Activated CD8-positive, alpha-beta T cell treated with anti-CD3 and anti-CD28 coated beads, Interleukin-2, amount 10 ng/mL, durations not matched to agents 7 days and 5 days (primary cell): ENCODE data around the gene TSPAN4. TPM values are rescaled to one million over a fixed set of nuclear protein-coding genes. Genes with fewer than 3 reads are reported as not detected.

ENCODE experiments used
- ATAC-seq: fragments of 150-1000 bp; cut with Tn5 transposase; one replicate; pipeline ENCODE4 v1.10.0; 2021; ENCODE audit warnings: moderate library complexity
- CTCF ChIA-PET: fragments of 350-600 bp; sonication (Branson Sonifier 250); formaldehyde crosslinking; loops from one replicate; lab custom pipeline; 2021; ENCODE audit warnings: antibody characterized with exemption; lab: Charles Lee
- POLR2A ChIA-PET: fragments of 350-600 bp; sonication (Branson Sonifier 250); formaldehyde crosslinking; loops from one replicate; lab custom pipeline; 2021; ENCODE audit warnings: antibody characterized with exemption; lab: Charles Lee
- DNase-seq: peaks from one replicate; pipeline ENCODE4 v3.0.0-alpha.2; 2020
- H3K27ac Mint-ChIP-seq: one replicate; pipeline ENCODE4 v1.8.0; 2021; ENCODE audit warnings: mild to moderate bottlenecking, mixed read lengths
- H3K27me3 Mint-ChIP-seq: one replicate; pipeline ENCODE4 v1.8.0; 2021; ENCODE audit warnings: low read depth, mixed read lengths
- H3K36me3 Mint-ChIP-seq: one replicate; pipeline ENCODE4 v1.8.0; 2021; ENCODE audit warnings: low read depth, mixed read lengths
- H3K4me1 Mint-ChIP-seq: one replicate; pipeline ENCODE4 v1.8.0; 2021; ENCODE audit warnings: low read depth, mixed read lengths
- H3K4me3 Mint-ChIP-seq: one replicate; pipeline ENCODE4 v1.8.0; 2021; ENCODE audit warnings: mild to moderate bottlenecking, mixed read lengths
- H3K9me3 Mint-ChIP-seq: one replicate; pipeline ENCODE4 v1.8.0; 2022; ENCODE audit warnings: mixed read lengths; ENCODE audit not compliant: insufficient read depth
- total RNA-seq, 2 experiments: library from RNA; stranded (reverse); gene quantifications; one replicate each; pipeline ENCODE4 v1.2.3, GENCODE V29; 2021

The TSPAN4 gene
- total RNA-seq, 2 experiments from 2014 or later, result 20.0 to 21.7 TPM

GRCh38 chr11:888310-889212 is 45.9 kb downstream of the TSPAN4 start:
- peaks cover 3% of the 10 kb centered on the region for H3K4me1 Mint-ChIP-seq
- ChIA-PET POLR2A (no interaction called here), CTCF (no interaction called here)
- no peak for ATAC-seq
- peaks cover 6% of the 10 kb centered on the region for H3K36me3 Mint-ChIP-seq
- no peak overlapping the region for H3K4me3 Mint-ChIP-seq
- H3K9me3 Mint-ChIP-seq, result no peaks in the 10 kb centered on the region
- no peak for DNase-seq
- H3K27ac Mint-ChIP-seq, result no peak overlapping the region
- no peaks in the 10 kb centered on the region for H3K27me3 Mint-ChIP-seq

- Mint-ChIP-seq H3K9me3 (no peaks in the 10 kb centered on the region), H3K27ac (no peak overlapping the region), H3K4me3 (no peak overlapping the region), H3K36me3 (peaks cover 6% of the 10 kb centered on the region), H3K27me3 (no peaks in the 10 kb centered on the region), H3K4me1 (peaks cover 3% of the 10 kb centered on the region)
- ChIA-PET POLR2A (no interaction called here), CTCF (no interaction called here)
- ATAC-seq (no peak), DNase-seq (no peak)
These were observed 46.6 kb downstream of the TSPAN4 start for GRCh38 chr11:889257-889656.

GRCh38 chr11:889687-890475 is 47.2 kb downstream of the TSPAN4 start:
- ATAC-seq (no peak), DNase-seq (no peak)
- H3K27me3 Mint-ChIP-seq, result no peaks in the 10 kb centered on the region
- POLR2A ChIA-PET, result no interaction called here
- CTCF ChIA-PET, result no interaction called here
- H3K36me3 Mint-ChIP-seq, result peaks cover 6% of the 10 kb centered on the region
- H3K4me1 Mint-ChIP-seq, result peaks cover 3% of the 10 kb centered on the region
- no peak overlapping the region for H3K4me3 Mint-ChIP-seq
- no peaks in the 10 kb centered on the region for H3K9me3 Mint-ChIP-seq
- H3K27ac Mint-ChIP-seq, result peak overlapping the region; percentile 43

- ChIA-PET CTCF (no interaction called here), POLR2A (no interaction called here)
- no peak overlapping the region for H3K27ac Mint-ChIP-seq
- H3K9me3 Mint-ChIP-seq, result no peaks in the 10 kb centered on the region
- H3K4me1 Mint-ChIP-seq, result peaks cover 3% of the 10 kb centered on the region
- no peaks in the 10 kb centered on the region for H3K27me3 Mint-ChIP-seq
- peaks cover 6% of the 10 kb centered on the region for H3K36me3 Mint-ChIP-seq
- no peak for ATAC-seq
- no peak overlapping the region for H3K4me3 Mint-ChIP-seq
- no peak for DNase-seq
These were observed 48.3 kb downstream of the TSPAN4 start for GRCh38 chr11:890794-891540.

GRCh38 chr11:893008-893654 is 50.5 kb downstream of the TSPAN4 start:
- no peaks in the 10 kb centered on the region for H3K9me3 Mint-ChIP-seq

GRCh38 chr11:894575-895201 is 52.0 kb downstream of the TSPAN4 start:
- no peaks in the 10 kb centered on the region for H3K9me3 Mint-ChIP-seq
- H3K4me3 Mint-ChIP-seq, result no peak overlapping the region
- ATAC-seq, result no peak
- H3K36me3 Mint-ChIP-seq, result peaks cover 3% of the 10 kb centered on the region
- ChIA-PET POLR2A (interaction anchor here (1.1 kb wide), 1 partner anchor 34 kb away, joined by 3 read pairs; no protein-coding TSS in a partner anchor), CTCF (no interaction called here)
- no peaks in the 10 kb centered on the region for H3K27me3 Mint-ChIP-seq
- H3K4me1 Mint-ChIP-seq, result peaks cover 3% of the 10 kb centered on the region
- no peak overlapping the region for H3K27ac Mint-ChIP-seq
- DNase-seq, result no peak

More at GRCh38 chr11:893008-893654, 50.5 kb downstream of the TSPAN4 start:
- Mint-ChIP-seq H3K27me3 (no peaks in the 10 kb centered on the region), H3K36me3 (no peaks in the 10 kb centered on the region), H3K4me3 (no peak overlapping the region), H3K27ac (no peak overlapping the region), H3K4me1 (peaks cover 3% of the 10 kb centered on the region)
- ChIA-PET CTCF (no interaction called here), POLR2A (no interaction called here)
- DNase-seq (no peak), ATAC-seq (no peak)

GRCh38 chr11:895331-896110 is 52.9 kb downstream of the TSPAN4 start:
- no peaks in the 10 kb centered on the region for H3K27me3 Mint-ChIP-seq
- H3K9me3 Mint-ChIP-seq, result no peaks in the 10 kb centered on the region
- H3K4me3 Mint-ChIP-seq, result no peak overlapping the region
- H3K36me3 Mint-ChIP-seq, result peaks cover 3% of the 10 kb centered on the region
- ChIA-PET POLR2A (interaction anchor here (1.1 kb wide), 1 partner anchor 34 kb away, joined by 3 read pairs; no protein-coding TSS in a partner anchor), CTCF (no interaction called here)
- no peak for DNase-seq
- peaks cover 3% of the 10 kb centered on the region for H3K4me1 Mint-ChIP-seq
- no peak overlapping the region for H3K27ac Mint-ChIP-seq
- no peak for ATAC-seq

GRCh38 chr11:897253-898142 is 54.8 kb downstream of the TSPAN4 start:
- Mint-ChIP-seq H3K4me3 (no peak overlapping the region), H3K27ac (no peak overlapping the region), H3K27me3 (no peaks in the 10 kb centered on the region), H3K36me3 (peaks cover 11% of the 10 kb centered on the region), H3K4me1 (no peaks in the 10 kb centered on the region), H3K9me3 (no peaks in the 10 kb centered on the region)
- CTCF ChIA-PET, result interaction anchor here (1.8 kb wide), 1 partner anchor 50 kb away, joined by 7 read pairs; no protein-coding TSS in a partner anchor
- POLR2A ChIA-PET, result no interaction called here
- ATAC-seq (no peak), DNase-seq (no peak)

- H3K36me3 Mint-ChIP-seq, result peaks cover 17% of the 10 kb centered on the region
- no peaks in the 10 kb centered on the region for H3K9me3 Mint-ChIP-seq
- no peaks in the 10 kb centered on the region for H3K27me3 Mint-ChIP-seq
- no peak overlapping the region for H3K4me3 Mint-ChIP-seq
- DNase-seq, result no peak
- ATAC-seq, result no peak
- ChIA-PET POLR2A (no interaction called here), CTCF (interaction anchor here (0.6 to 1.8 kb wide), 2 partner anchors 50 to 309 kb away, joined by 3 to 7 read pairs; no protein-coding TSS in a partner anchor)
- H3K4me1 Mint-ChIP-seq, result no peaks in the 10 kb centered on the region
- no peak overlapping the region for H3K27ac Mint-ChIP-seq
These were observed 55.5 kb downstream of the TSPAN4 start for GRCh38 chr11:898143-898511.
